Ishikawa (cell line): ENCODE results near the gene NHSL2.

Experiments
- CEBPB ChIP-seq: IDR thresholded peaks from 2 replicates; pipeline ENCODE4 v1.6.1; 2012
- EGR1 ChIP-seq: IDR thresholded peaks from 2 replicates; pipeline ENCODE4 v1.6.1; 2012
- EP300 ChIP-seq: IDR thresholded peaks from 2 replicates; pipeline ENCODE4 v1.6.1; 2012; ENCODE audit warnings: borderline replicate concordance
- NFIC ChIP-seq: IDR thresholded peaks from 2 replicates; pipeline ENCODE4 v1.6.1; 2012
- RAD21 ChIP-seq: IDR thresholded peaks from 2 replicates; pipeline ENCODE4 v1.6.1; 2012; ENCODE audit warnings: low read depth
- REST ChIP-seq: IDR thresholded peaks from 2 replicates; pipeline ENCODE4 v1.6.1; 2012; ENCODE audit warnings: low read depth, mild to moderate bottlenecking
- TAF1 ChIP-seq: IDR thresholded peaks from 2 replicates; pipeline ENCODE4 v1.6.1; 2012; ENCODE audit warnings: low read depth, mild to moderate bottlenecking
- TEAD4 ChIP-seq: IDR thresholded peaks from 2 replicates; pipeline ENCODE4 v1.6.1; 2012
- USF1 ChIP-seq: IDR thresholded peaks from 2 replicates; pipeline ENCODE4 v1.6.1; 2012
- YY1 ChIP-seq: IDR thresholded peaks from 2 replicates; pipeline ENCODE4 v1.6.1; 2012; ENCODE audit warnings: low read depth
- ZBTB7A ChIP-seq: IDR thresholded peaks from 2 replicates; pipeline ENCODE4 v1.6.1; 2012; ENCODE audit warnings: low read depth
- TF ChIP-seq, protein P1 (sequence below): IDR thresholded peaks from 2 replicates; pipeline ENCODE4 v1.6.1; 2012

- TF ChIP-seq TAF1, result no peak
- TF ChIP-seq NFIC, result no peak
- TF ChIP-seq USF1, result no peak
- TF ChIP-seq, protein P1, sequence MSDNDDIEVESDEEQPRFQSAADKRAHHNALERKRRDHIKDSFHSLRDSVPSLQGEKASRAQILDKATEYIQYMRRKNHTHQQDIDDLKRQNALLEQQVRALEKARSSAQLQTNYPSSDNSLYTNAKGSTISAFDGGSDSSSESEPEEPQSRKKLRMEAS, result no peak
- TF ChIP-seq EGR1, result no peak
- TF ChIP-seq EP300, result no peak
- no peak for TF ChIP-seq YY1
- no peak for TF ChIP-seq REST
- TF ChIP-seq CEBPB, result no peak
- no peak for TF ChIP-seq TEAD4
- no peak for TF ChIP-seq RAD21
- TF ChIP-seq ZBTB7A, result no peak
These were observed 2.7 kb downstream of the NHSL2 start for GRCh38 chrX:71913156-71913950.
